GM19397 (cell line): ENCODE data around the gene SMARCB1.

Experiments used
- ATAC-seq: cut with Tn5 transposase; IDR thresholded peaks from one replicate; pipeline ENCODE4 v1.9.1; 2021; ENCODE audit warnings: mild to moderate bottlenecking, moderate library complexity; ENCODE audit not compliant: unreplicated experiment

The SMARCB1 gene

DNA sequence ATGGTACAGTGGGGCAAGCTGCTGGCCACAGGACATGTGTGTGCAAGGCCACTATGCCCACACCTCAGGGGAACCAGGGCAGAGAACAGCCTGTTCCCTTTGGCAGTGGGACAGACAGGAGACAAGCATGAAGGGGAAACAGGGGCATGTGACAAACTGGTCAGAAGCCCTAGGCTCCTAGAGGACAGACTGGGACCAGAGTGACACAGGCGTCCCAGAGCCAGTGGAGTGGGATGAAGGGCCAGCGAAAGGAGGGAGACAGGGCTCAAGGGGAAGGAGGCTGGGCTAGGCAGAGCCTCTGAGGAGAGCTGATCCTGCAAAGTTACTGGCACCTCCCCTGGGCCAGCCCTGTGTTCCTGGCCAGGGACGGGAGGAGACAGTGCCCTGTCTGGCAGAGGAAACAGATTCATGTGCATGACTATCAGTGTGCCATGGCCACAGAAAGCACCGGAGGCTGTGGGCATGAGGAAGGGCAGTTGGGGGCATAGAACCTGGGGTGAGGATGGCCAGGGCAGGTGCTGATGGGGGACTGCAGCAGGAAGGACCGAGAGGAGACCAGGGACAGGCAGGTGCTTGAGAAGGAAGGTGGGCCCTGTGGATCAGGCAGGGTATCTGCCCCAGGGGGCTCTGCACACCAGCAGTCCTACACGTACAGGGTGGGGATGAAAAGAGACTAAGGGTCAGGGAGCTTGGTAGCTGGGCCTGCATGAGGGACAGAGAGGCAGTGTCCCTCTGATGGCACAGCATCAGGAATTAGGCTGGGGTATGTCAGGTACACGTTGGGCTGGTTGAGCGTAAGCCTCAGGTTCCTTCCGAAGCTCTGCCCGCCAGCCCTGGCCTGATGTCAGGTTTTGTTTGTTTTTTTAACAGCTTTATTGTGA, 42.3 kb downstream of the SMARCB1 start:
- no peak for ATAC-seq

DNA sequence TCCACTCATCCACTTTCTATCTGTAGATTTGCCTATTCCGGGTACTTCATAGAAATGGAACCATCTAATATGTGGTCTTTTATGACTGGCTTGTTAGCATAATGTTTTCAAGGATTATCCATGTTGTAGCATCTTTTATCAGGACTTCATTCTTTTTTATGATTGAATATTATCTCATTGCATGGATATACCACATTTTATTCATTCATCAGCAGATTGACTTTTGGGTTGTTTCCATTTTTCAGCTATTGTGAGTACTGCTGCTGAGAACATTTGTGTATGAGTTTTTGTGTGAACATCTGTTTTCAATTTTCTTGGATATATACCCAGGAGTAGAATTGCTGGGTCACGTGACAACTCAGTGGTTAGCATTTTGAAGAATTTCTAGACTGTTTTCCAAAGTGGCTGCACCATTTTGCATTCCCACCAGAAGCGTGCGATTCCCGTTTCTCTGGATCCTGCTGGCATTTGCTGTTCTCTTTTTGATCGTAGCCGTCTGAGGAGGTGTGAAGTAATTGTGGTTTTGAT, 43.1 kb downstream of the SMARCB1 start:
- ATAC-seq: no peak

DNA sequence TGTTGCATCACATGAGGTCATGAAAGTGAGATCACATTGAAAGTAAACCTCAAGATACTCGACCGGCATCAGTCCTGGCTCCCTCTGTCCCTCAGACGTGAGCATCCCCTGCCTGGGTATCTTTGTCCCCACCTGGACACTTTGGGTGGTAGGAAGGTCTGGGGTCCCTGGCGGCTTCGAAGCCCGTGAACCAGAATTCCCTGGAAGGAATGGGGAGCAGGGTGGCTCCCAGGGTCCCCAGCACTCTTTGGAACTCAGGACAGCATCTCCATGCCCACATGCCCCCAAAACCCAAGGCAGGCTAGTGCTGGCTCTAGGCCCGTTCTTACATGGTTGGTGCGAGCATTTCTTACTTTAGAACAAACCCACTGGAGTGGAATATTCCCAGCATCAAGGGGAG, 44.5 kb downstream of the SMARCB1 start:
- no peak for ATAC-seq

DNA sequence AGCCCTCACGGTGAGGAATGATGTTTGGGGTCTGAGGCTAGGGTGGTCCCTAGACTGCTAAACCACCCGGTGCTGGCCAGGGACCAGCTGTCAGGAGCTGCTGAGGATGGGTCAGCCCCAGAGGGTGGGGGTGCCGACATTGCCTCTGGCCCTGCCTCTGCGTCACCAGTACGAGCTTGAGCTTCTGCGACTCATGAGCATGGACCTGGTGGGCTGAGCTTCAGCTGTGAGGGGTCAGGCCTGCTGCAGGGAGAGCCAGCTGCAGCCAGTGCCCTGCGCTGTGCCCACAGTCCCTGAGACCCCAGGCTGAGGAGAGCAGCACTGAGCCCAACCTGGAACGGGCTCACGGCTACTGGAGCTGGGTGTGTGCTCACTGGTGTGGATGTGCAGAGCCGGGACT, 45.0 kb downstream of the SMARCB1 start:
- no peak for ATAC-seq

DNA sequence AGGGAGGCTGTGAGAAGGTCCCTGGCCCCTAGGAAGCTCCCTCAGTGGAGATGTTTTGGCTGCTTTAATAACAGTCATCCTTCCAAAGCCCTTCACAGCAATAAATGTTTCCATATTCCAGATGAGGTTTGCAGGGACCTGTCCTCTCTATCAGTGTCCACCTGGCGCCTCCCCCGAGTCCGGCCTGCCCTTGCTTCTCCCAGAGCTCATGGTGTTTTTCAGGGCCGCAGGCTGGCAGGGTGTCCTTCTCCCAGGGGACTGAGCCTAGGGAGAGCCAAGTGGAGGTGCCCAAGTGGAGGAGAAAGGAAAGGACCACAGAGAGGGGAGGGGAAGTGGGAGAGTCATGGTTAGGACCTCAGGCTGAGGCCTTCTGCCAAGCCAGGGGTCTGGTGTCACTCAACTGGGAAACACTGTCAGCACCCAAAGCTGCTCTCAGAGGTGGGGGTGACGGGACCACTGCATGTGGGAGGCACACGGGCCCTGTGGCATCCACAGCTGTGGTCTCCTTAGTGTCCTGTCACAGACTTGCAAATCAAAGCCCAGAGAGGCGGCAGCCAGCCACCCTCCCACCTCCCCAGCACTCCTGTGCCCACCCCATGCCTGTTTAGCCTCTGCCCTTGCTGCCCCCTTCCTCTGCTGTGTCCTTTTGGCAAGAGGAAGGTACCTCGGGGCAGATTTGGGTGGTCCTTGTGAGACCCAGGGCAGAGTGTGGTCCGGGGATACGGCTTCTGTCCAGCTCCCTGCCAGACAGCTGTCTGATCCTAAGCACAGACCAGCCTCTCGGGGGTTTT, 45.7 kb downstream of the SMARCB1 start:
- ATAC-seq: no peak

- ATAC-seq: no peak
Observed at GRCh38 chr22:23833017-23833751, 46.4 kb downstream of the SMARCB1 start.

DNA sequence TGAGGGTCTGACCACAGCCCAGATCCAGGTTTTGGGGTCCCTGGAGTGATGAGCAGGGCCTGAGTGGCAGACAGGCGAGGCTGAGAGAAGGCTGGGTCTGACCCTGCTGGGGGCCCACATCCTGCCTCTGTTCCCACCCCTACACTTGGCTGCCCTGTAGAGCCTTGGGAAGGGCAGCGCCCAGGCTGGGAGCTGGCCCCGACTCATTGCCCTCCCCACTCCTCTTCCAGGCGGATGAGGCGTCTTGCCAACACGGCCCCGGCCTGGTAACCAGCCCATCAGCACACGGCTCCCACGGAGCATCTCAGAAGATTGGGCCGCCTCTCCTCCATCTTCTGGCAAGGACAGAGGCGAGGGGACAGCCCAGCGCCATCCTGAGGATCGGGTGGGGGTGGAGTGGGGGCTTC, 47.1 kb downstream of the SMARCB1 start:
- no peak for ATAC-seq

GRCh38 chr22:23834406-23834792, 47.6 kb downstream of the SMARCB1 start:
- ATAC-seq: no peak

- no peak for ATAC-seq
Observed at GRCh38 chr22:23834793-23835483, 48.2 kb downstream of the SMARCB1 start.

DNA sequence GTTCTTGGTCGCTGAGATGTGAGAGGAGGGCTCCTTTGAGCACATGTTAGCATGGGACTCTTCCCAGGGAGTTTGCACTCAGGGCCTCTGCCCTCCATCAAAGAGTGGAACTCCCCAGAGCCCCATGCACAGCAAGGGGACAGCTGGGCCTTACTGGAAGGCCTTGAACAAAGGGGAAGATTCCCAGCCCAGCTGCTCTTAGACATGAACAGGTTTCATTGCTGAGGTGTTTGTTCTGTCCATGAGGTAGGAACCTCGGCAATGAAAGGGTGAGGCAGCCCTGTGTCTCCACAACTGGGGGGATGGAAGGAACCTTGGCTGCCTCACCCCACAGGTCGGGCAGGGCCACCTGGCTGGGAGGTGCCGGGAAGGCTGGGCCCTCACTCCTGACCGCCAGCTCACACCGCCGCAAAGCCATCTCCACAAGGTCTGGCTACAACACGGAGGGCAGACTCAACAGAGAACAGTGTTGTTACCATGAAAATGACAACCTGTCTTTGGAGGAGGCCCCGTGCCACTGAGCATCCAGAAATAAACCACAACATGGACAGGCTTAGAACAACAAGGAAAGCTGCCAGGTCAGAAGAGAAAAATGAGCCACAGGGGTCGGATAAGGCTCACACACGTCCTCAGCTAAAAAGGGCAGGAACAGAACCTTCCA, 48.8 kb downstream of the SMARCB1 start:
- no peak for ATAC-seq

DNA sequence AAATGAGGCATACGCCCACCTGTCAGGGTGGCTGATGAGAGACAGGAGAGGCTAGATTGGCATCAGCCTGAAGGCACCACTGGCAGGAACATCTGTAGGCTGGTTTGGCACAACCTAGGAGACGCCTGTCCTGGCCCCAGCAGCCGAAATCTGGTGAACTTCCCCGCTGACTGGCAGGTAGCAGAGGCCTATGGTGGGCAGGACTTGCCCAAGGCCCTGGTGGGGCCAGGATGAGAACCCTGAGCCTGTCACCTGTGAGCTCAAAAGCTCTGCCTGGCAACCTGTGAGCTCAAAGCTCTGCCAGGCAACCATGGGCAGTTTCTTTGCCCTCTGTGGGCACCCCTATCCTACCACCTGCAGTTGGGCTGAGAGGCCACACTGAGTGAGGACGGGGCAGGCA, 49.5 kb downstream of the SMARCB1 start:
- no peak for ATAC-seq

GRCh38 chr22:23836692-23837495, 50.1 kb downstream of the SMARCB1 start:
- ATAC-seq: no peak

- no peak for ATAC-seq
Observed at GRCh38 chr22:23837496-23837859, 50.7 kb downstream of the SMARCB1 start.

DNA sequence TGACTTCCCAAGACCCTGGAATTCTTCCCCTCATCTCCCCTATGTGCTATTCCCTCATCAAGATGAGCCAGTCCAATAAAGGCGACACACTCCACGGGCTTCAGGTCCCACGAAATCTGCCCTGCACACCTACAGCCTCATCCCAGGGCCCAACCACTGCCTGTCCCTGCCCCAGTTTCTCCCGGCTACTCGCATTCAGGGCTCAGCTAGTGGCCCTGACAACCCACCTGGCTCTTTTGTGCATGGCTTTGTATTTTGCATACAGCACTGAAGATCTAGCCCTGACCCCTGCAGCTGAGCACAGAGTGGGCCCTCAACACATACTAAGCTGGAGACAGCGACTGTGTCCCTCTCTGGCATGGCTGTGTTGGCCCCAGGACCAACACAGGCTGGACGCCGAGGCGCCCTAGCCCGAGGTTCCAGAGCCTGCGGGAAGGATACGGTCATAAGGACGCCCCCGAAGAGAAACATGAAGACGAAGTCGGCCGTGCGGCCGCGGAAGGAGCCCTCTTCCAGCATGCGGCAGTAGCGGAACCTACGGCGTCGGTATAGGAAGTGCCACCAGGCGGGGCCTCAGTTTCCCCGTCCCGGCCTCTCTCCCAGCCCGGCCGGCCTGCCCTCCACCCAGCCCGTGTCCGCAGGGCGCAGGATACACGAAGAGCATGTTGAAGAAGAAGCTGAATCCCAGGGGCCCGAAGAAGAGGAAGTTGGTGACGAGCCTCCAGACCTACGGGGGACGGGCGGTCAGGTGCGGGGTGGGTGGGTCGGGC, 51.3 kb downstream of the SMARCB1 start:
- peak; percentile 4 for ATAC-seq

- ATAC-seq: peak; percentile 74
Observed at GRCh38 chr22:23838681-23839468, 52.1 kb downstream of the SMARCB1 start, which contains the start of gene DERL3. Gene DERL3 (minus strand): TSS chr22:23839006. CDS start chr22:23838987, 19 bp downstream.

DNA sequence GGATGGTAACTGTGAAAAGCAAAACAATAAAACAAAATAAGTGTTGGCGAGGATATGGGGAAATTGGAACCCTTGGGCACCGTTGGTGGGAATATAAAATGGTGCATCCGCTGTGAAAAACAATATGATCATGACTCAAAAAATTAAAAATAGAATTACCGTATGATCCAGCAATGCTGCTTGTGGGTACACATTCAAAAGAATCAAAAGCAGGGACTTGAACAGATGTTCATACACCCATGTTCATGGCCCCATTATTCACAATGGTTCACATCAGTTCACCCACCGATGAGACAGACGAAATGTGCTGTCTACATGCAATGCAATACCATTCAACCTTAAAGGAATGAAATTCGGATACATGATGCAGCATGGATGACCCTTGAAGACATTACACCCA, 53.3 kb downstream of the SMARCB1 start:
- no peak for ATAC-seq

GRCh38 chr22:23841292-23841691, 54.5 kb downstream of the SMARCB1 start:
- ATAC-seq: no peak
